HEK293 (cell line): Measurements from ENCODE around the gene WARS2.

ENCODE experiments used
- KLF10 ChIP-seq: fragments of 450-650 bp; IDR thresholded peaks from 2 replicates; pipeline ENCODE4 v1.5.1; 2018; ENCODE audit warnings: missing biosample characterization, mild to moderate bottlenecking, missing genetic modification characterization
- KLF7 ChIP-seq: fragments of 450-650 bp; formaldehyde crosslinking; IDR thresholded peaks from 2 replicates; pipeline ENCODE4 v1.5.1; 2016; ENCODE audit warnings: missing biosample characterization, missing genetic modification characterization, borderline replicate concordance
- MEIS1 ChIP-seq: sonication (generic); formaldehyde crosslinking; IDR thresholded peaks from 2 replicates; pipeline ENCODE4 v1.8.1; 2022; ENCODE audit warnings: missing genetic modification reagents, mild to moderate bottlenecking, borderline replicate concordance
- PRDM1 ChIP-seq: fragments of 450-650 bp; formaldehyde crosslinking; IDR thresholded peaks from 2 replicates; pipeline ENCODE4; 2016; ENCODE audit warnings: missing biosample characterization, missing genetic modification characterization
- SCRT2 ChIP-seq: fragments of 450-650 bp; formaldehyde crosslinking; IDR thresholded peaks from 2 replicates; pipeline ENCODE4 v1.5.1; 2016; ENCODE audit warnings: missing biosample characterization, missing genetic modification characterization
- SP2 ChIP-seq: fragments of 450-650 bp; formaldehyde crosslinking; IDR thresholded peaks from 2 replicates; pipeline ENCODE4 v1.5.1; 2016; ENCODE audit warnings: missing biosample characterization, missing genetic modification characterization
- TCF7L2 ChIP-seq: IDR thresholded peaks from 2 replicates; pipeline ENCODE4 v1.6.1; 2011; ENCODE audit warnings: low read depth, mild to moderate bottlenecking, inconsistent platforms, low read length, moderate library complexity, borderline replicate concordance
- ZEB2 ChIP-seq: fragments of 450-650 bp; formaldehyde crosslinking; IDR thresholded peaks from 2 replicates; pipeline ENCODE4 v1.5.1; 2016; ENCODE audit warnings: missing biosample characterization, missing genetic modification characterization
- ZFP3 ChIP-seq: fragments of 450-650 bp; formaldehyde crosslinking; IDR thresholded peaks from 2 replicates; pipeline ENCODE4 v1.5.1; 2016; ENCODE audit warnings: low read depth, missing biosample characterization, missing genetic modification characterization
- ZIC2 ChIP-seq: fragments of 450-650 bp; formaldehyde crosslinking; IDR thresholded peaks from 2 replicates; pipeline ENCODE4 v1.5.1; 2016; ENCODE audit warnings: missing biosample characterization, missing genetic modification characterization
- ZNF10 ChIP-seq: fragments of 450-650 bp; formaldehyde crosslinking; IDR thresholded peaks from 2 replicates; pipeline ENCODE4 v1.5.1; 2017; ENCODE audit warnings: missing biosample characterization, missing genetic modification characterization
- ZNF132 ChIP-seq: fragments of 450-650 bp; formaldehyde crosslinking; IDR thresholded peaks from 2 replicates; pipeline ENCODE4 v1.5.1; 2017; ENCODE audit warnings: missing biosample characterization, missing genetic modification characterization, borderline replicate concordance
- ZNF138 ChIP-seq: fragments of 450-650 bp; formaldehyde crosslinking; IDR thresholded peaks from 2 replicates; pipeline ENCODE4 v1.5.1; 2016; ENCODE audit warnings: missing biosample characterization, missing genetic modification characterization, borderline replicate concordance
- ZNF169 ChIP-seq: fragments of 450-650 bp; formaldehyde crosslinking; IDR thresholded peaks from 2 replicates; pipeline ENCODE4 v1.5.1; 2016; ENCODE audit warnings: missing biosample characterization, missing genetic modification characterization
- ZNF175 ChIP-seq: fragments of 450-650 bp; formaldehyde crosslinking; IDR thresholded peaks from 2 replicates; pipeline ENCODE4 v1.5.1; 2016; ENCODE audit warnings: missing biosample characterization, missing genetic modification characterization
- ZNF2 ChIP-seq: fragments of 450-650 bp; formaldehyde crosslinking; IDR thresholded peaks from 2 replicates; pipeline ENCODE4 v1.5.1; 2016; ENCODE audit warnings: missing biosample characterization, missing genetic modification characterization
- ZNF239 ChIP-seq: fragments of 450-650 bp; formaldehyde crosslinking; IDR thresholded peaks from 2 replicates; pipeline ENCODE4 v1.5.1; 2016; ENCODE audit warnings: missing biosample characterization, missing genetic modification characterization
- ZNF280C ChIP-seq: fragments of 450-650 bp; formaldehyde crosslinking; IDR thresholded peaks from 2 replicates; pipeline ENCODE4 v1.5.1; 2016; ENCODE audit warnings: missing biosample characterization, missing genetic modification characterization
- ZNF292 ChIP-seq: fragments of 450-650 bp; formaldehyde crosslinking; IDR thresholded peaks from 2 replicates; pipeline ENCODE4 v1.5.1; 2016; ENCODE audit warnings: low read depth, missing biosample characterization, missing genetic modification characterization, borderline replicate concordance
- ZNF311 ChIP-seq: fragments of 450-650 bp; formaldehyde crosslinking; IDR thresholded peaks from 2 replicates; pipeline ENCODE4 v1.5.1; 2017; ENCODE audit warnings: missing biosample characterization, missing genetic modification characterization, borderline replicate concordance
- ZNF335 ChIP-seq: fragments of 450-650 bp; formaldehyde crosslinking; conservative IDR thresholded peaks from 2 replicates; pipeline ENCODE4 v1.5.1; 2016; ENCODE audit warnings: missing biosample characterization, missing genetic modification characterization
- ZNF404 ChIP-seq: fragments of 450-650 bp; formaldehyde crosslinking; IDR thresholded peaks from 2 replicates; pipeline ENCODE4 v1.5.1; 2017; ENCODE audit warnings: missing biosample characterization, missing genetic modification characterization
- ZNF433 ChIP-seq: fragments of 450-650 bp; formaldehyde crosslinking; IDR thresholded peaks from 2 replicates; pipeline ENCODE4 v1.5.1; 2016; ENCODE audit warnings: missing biosample characterization, missing genetic modification characterization, low read depth
- ZNF449 ChIP-seq: fragments of 450-650 bp; formaldehyde crosslinking; IDR thresholded peaks from 2 replicates; pipeline ENCODE4 v1.5.1; 2017; ENCODE audit warnings: missing biosample characterization, mild to moderate bottlenecking, missing genetic modification characterization, moderate library complexity
- ZNF600 ChIP-seq: fragments of 450-650 bp; formaldehyde crosslinking; IDR thresholded peaks from 2 replicates; pipeline ENCODE4 v1.5.1; 2016; ENCODE audit warnings: missing biosample characterization, missing genetic modification characterization
- ZNF629 ChIP-seq: fragments of 450-650 bp; formaldehyde crosslinking; IDR thresholded peaks from 2 replicates; pipeline ENCODE4 v1.5.1; 2017; ENCODE audit warnings: missing biosample characterization, missing genetic modification characterization
- ZNF776 ChIP-seq: fragments of 450-650 bp; formaldehyde crosslinking; IDR thresholded peaks from 2 replicates; pipeline ENCODE4 v1.5.0; 2017; ENCODE audit warnings: missing biosample characterization, missing genetic modification characterization, borderline replicate concordance
- ZXDB ChIP-seq: fragments of 450-650 bp; formaldehyde crosslinking; IDR thresholded peaks from 2 replicates; pipeline ENCODE4 v1.5.1; 2016; ENCODE audit warnings: missing biosample characterization, missing genetic modification characterization
- TF ChIP-seq, protein P1 (sequence below): fragments of 450-650 bp; formaldehyde crosslinking; IDR thresholded peaks from 2 replicates; pipeline ENCODE4 v1.5.1; 2016; ENCODE audit warnings: missing biosample characterization, missing genetic modification characterization
- TF ChIP-seq, protein P2 (sequence below): fragments of 450-650 bp; formaldehyde crosslinking; IDR thresholded peaks from 2 replicates; pipeline ENCODE4 v1.5.1; 2016; ENCODE audit warnings: missing biosample characterization, missing genetic modification characterization
- TF ChIP-seq, protein P3 (sequence below): fragments of 450-650 bp; formaldehyde crosslinking; IDR thresholded peaks from 2 replicates; pipeline ENCODE4 v1.5.1; 2016; ENCODE audit warnings: missing biosample characterization, missing genetic modification characterization, borderline replicate concordance

The WARS2 gene

GRCh38 chr1:119141020-119141424, 569 bp upstream of the WARS2 start (continued):
- no peak for TF ChIP-seq TCF7L2
- no peak for TF ChIP-seq MEIS1 (CRISPR knock-in tag)
- TF ChIP-seq, protein P1, sequence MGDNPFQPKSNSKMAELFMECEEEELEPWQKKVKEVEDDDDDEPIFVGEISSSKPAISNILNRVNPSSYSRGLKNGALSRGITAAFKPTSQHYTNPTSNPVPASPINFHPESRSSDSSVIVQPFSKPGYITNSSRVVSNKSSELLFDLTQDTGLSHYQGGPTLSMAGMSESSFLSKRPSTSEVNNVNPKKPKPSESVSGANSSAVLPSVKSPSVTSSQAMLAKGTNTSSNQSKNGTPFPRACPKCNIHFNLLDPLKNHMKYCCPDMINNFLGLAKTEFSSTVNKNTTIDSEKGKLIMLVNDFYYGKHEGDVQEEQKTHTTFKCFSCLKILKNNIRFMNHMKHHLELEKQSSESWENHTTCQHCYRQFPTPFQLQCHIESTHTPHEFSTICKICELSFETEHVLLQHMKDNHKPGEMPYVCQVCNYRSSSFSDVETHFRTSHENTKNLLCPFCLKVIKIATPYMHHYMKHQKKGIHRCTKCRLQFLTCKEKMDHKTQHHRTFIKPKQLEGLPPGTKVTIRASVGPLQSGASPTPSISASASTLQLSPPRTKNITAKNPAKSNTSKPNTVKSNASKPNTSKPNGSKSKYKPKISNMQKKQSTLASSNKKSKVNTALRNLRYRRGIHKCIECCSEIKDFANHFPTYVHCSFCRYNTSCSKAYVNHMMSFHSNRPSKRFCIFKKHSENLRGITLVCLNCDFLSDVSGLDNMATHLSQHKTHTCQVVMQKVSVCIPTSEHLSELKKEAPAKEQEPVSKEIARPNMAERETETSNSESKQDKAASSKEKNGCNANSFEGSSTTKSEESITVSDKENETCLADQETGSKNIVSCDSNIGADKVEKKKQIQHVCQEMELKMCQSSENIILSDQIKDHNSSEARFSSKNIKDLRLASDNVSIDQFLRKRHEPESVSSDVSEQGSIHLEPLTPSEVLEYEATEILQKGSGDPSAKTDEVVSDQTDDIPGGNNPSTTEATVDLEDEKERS (tag by site-specific recombination) = 0 out of 2 replicates have a peak, but pooled peaks have one; percentile 43
- no peak for TF ChIP-seq ZNF138 (tag by site-specific recombination)
- TF ChIP-seq ZEB2 = no peak
- peak; percentile 82 for TF ChIP-seq PRDM1 (tag by site-specific recombination)
- TF ChIP-seq ZNF239 (tag by site-specific recombination) = no peak
- TF ChIP-seq ZNF449 (tag by site-specific recombination) = no peak
- TF ChIP-seq ZNF335 = no peak
- 0 out of 2 replicates have a peak, but pooled peaks have one; percentile 7 for TF ChIP-seq ZNF600 (tag by site-specific recombination)
- no peak for TF ChIP-seq ZIC2 (tag by site-specific recombination)
- no peak for TF ChIP-seq ZNF132
- peak; percentile 42; the same call in 1 of the 2 replicates for TF ChIP-seq ZNF2
- TF ChIP-seq ZNF629 (tag by site-specific recombination) = no peak
- no peak for TF ChIP-seq SP2 (tag by site-specific recombination)
- no peak for TF ChIP-seq ZNF404 (tag by site-specific recombination)
- no peak for TF ChIP-seq ZNF292
- TF ChIP-seq ZFP3 (tag by site-specific recombination) = no peak
- no peak for TF ChIP-seq ZNF776 (tag by site-specific recombination)
- TF ChIP-seq ZXDB (tag by site-specific recombination) = no peak
- no peak for TF ChIP-seq ZNF175 (tag by site-specific recombination)
- no peak for TF ChIP-seq ZNF311 (tag by site-specific recombination)
- TF ChIP-seq ZNF169 (tag by site-specific recombination) = no peak
- no peak for TF ChIP-seq SCRT2 (tag by site-specific recombination)
- TF ChIP-seq ZNF280C (tag by site-specific recombination) = no peak
- TF ChIP-seq KLF10 (tag by site-specific recombination) = no peak
- TF ChIP-seq, protein P2, sequence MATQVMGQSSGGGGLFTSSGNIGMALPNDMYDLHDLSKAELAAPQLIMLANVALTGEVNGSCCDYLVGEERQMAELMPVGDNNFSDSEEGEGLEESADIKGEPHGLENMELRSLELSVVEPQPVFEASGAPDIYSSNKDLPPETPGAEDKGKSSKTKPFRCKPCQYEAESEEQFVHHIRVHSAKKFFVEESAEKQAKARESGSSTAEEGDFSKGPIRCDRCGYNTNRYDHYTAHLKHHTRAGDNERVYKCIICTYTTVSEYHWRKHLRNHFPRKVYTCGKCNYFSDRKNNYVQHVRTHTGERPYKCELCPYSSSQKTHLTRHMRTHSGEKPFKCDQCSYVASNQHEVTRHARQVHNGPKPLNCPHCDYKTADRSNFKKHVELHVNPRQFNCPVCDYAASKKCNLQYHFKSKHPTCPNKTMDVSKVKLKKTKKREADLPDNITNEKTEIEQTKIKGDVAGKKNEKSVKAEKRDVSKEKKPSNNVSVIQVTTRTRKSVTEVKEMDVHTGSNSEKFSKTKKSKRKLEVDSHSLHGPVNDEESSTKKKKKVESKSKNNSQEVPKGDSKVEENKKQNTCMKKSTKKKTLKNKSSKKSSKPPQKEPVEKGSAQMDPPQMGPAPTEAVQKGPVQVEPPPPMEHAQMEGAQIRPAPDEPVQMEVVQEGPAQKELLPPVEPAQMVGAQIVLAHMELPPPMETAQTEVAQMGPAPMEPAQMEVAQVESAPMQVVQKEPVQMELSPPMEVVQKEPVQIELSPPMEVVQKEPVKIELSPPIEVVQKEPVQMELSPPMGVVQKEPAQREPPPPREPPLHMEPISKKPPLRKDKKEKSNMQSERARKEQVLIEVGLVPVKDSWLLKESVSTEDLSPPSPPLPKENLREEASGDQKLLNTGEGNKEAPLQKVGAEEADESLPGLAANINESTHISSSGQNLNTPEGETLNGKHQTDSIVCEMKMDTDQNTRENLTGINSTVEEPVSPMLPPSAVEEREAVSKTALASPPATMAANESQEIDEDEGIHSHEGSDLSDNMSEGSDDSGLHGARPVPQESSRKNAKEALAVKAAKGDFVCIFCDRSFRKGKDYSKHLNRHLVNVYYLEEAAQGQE (tag by site-specific recombination) = no peak
- TF ChIP-seq ZNF10 (tag by site-specific recombination) = no peak
- TF ChIP-seq KLF7 (tag by site-specific recombination) = no peak
- TF ChIP-seq, protein P3, sequence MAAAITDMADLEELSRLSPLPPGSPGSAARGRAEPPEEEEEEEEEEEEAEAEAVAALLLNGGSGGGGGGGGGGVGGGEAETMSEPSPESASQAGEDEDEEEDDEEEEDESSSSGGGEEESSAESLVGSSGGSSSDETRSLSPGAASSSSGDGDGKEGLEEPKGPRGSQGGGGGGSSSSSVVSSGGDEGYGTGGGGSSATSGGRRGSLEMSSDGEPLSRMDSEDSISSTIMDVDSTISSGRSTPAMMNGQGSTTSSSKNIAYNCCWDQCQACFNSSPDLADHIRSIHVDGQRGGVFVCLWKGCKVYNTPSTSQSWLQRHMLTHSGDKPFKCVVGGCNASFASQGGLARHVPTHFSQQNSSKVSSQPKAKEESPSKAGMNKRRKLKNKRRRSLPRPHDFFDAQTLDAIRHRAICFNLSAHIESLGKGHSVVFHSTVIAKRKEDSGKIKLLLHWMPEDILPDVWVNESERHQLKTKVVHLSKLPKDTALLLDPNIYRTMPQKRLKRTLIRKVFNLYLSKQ (tag by site-specific recombination) = no peak
- TF ChIP-seq ZNF433 (tag by site-specific recombination) = no peak
